Hematopoietic multipotent progenitor cell treated with erythropoietin and hydrocortisone succinate and interleukin-3 and kit ligand, for 17 days (in vitro differentiated cells): ENCODE data around the gene LTA4H.

Source experiments
- DNase-seq: peaks from one replicate; pipeline ENCODE4 v3.0.0-alpha.2; 2015; ENCODE audit warnings: low spot score

The LTA4H gene

DNA sequence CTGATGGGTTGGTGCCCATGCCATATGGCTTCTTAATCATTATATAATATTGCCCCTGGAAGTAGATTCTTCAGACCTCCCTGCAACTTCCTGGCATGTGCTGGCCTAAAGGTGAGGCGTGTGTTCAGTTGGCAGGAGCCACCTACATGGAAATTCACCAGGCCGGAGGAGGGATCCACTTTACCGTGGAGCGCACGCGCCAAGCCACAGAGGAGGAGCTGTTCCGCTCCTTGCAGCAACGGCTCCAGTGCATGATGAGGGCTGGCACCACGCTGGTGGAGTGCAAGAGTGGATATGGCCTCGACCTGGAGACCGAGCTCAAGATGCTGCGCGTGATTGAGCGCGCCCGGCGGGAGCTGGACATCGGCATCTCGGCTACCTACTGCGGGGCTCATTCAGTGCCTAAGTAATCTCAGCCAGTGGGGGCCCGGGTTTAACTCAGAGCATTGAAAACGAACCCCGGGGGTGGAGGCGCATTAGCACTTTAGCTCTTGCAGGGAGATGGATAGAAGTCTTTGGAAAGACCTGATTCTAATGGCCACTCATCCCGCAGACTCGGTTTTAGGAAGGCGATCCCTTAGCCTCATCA is 78.7 kb downstream of the LTA4H start:
- no peak for DNase-seq

GRCh38 chr12:95955549-95956159 is 79.7 kb downstream of the LTA4H start:
- no peak for DNase-seq

GRCh38 chr12:95953000-95953399 is 82.4 kb downstream of the LTA4H start:
- DNase-seq, result no peak

- DNase-seq, result no peak
These were observed 83.9 kb downstream of the LTA4H start for GRCh38 chr12:95951515-95951914.
